A673 (cell line): Measurements from ENCODE around the gene CIAPIN1.

Experiments
- CTCF ChIP-seq: fragments of 300-800, 200-600 bp; sonication (generic); conservative IDR thresholded peaks from 2 replicates; pipeline ENCODE4 v1.5.1; 2017; ENCODE audit warnings: low read depth, mild to moderate bottlenecking, antibody characterized with exemption, low read length, moderate library complexity, mixed read lengths
- EZH2 ChIP-seq: fragments of 200-600 bp; sonication (generic); IDR thresholded peaks from 2 replicates; pipeline ENCODE4 v1.6.1; 2017; ENCODE audit warnings: borderline replicate concordance, low read depth, mild to moderate bottlenecking, mixed read lengths, antibody characterized with exemption, low read length; ENCODE audit not compliant: poor library complexity, severe bottlenecking

- TF ChIP-seq CTCF (no peak), EZH2 (no peak)
Observed at GRCh38 chr16:57485916-57486857, 39.0 kb upstream of the CIAPIN1 start, which contains the start of gene DOK4.
